Keratinocyte (primary cell): ENCODE measurements around the gene GALNT9. TPM values are rescaled to one million over a fixed set of nuclear protein-coding genes. Genes with fewer than 3 reads are reported as not detected.

Source experiments
- DNase-seq: peaks from one replicate; pipeline ENCODE4 v3.0.0-alpha.2; 2011; ENCODE audit warnings: low read depth, missing footprints, low spot score
- FAIRE-seq: peaks from 2 replicates; lab custom pipeline; 2011; peaks lifted over from hg19 to GRCh38; lab: Jason Lieb, UNC
- H2AFZ ChIP-seq: 2 replicates; pipeline ENCODE4 v1.6.0; 2012; ENCODE audit warnings: low read length, control low read depth, inconsistent platforms; ENCODE audit not compliant: control insufficient read depth
- H3K27ac ChIP-seq: 2 replicates; pipeline ENCODE4 v1.5.1; 2011; ENCODE audit warnings: low read length; ENCODE audit not compliant: control insufficient read depth, insufficient read depth
- H3K27me3 ChIP-seq: 3 replicates; pipeline ENCODE4 v1.6.0; 2011; ENCODE audit warnings: low read length; ENCODE audit not compliant: control insufficient read depth, insufficient read depth; ENCODE audit errors: extremely low read depth
- H3K36me3 ChIP-seq, 2 experiments: 2 replicates in 1 of 2; 3 replicates in 1 of 2; pipeline ENCODE4 v1.5.1; 2011; ENCODE audit warnings: low read length in 2 of 2, mild to moderate bottlenecking in 1 of 2; ENCODE audit not compliant: control insufficient read depth in 2 of 2, insufficient read depth in 2 of 2; ENCODE audit errors: extremely low read depth in 1 of 2
- H3K4me1 ChIP-seq: 3 replicates; pipeline ENCODE4 v1.5.1; 2011; ENCODE audit warnings: low read length; ENCODE audit not compliant: control insufficient read depth, insufficient read depth; ENCODE audit errors: extremely low read depth
- H3K4me2 ChIP-seq: 3 replicates; pipeline ENCODE4 v1.6.0; 2011; ENCODE audit warnings: low read depth, low read length; ENCODE audit not compliant: control insufficient read depth, insufficient read depth; ENCODE audit errors: extremely low read depth
- H3K4me3 ChIP-seq, 3 experiments: fragments of 200-600 bp in 1 of 3; sonication (generic) in 1 of 3; 2 replicates in 2 of 3; 3 replicates in 1 of 3; pipeline ENCODE4 v1.5.1; 2011 to 2016; ENCODE audit warnings: low read length in 3 of 3, mild to moderate bottlenecking in 3 of 3, control low read depth in 2 of 3, inconsistent platforms in 1 of 3, low read depth in 1 of 3, mixed read lengths in 1 of 3, mixed run types in 1 of 3, moderate library complexity in 1 of 3; ENCODE audit not compliant: control insufficient read depth in 2 of 3, insufficient read depth in 2 of 3; ENCODE audit errors: extremely low read depth in 1 of 3
- H3K79me2 ChIP-seq: 2 replicates; pipeline ENCODE4 v1.6.0; 2012; ENCODE audit warnings: low read length; ENCODE audit not compliant: control insufficient read depth, insufficient read depth
- H3K9ac ChIP-seq: 3 replicates; pipeline ENCODE4 v1.6.0; 2011; ENCODE audit warnings: low read length; ENCODE audit not compliant: control insufficient read depth, insufficient read depth; ENCODE audit errors: extremely low read depth
- H3K9me1 ChIP-seq: 3 replicates; pipeline ENCODE4 v1.6.0; 2011; ENCODE audit warnings: low read length; ENCODE audit not compliant: control insufficient read depth, insufficient read depth; ENCODE audit errors: extremely low read depth
- H3K9me3 ChIP-seq: 2 replicates; pipeline ENCODE4 v1.5.1; 2012; ENCODE audit warnings: low read depth, low read length; ENCODE audit not compliant: control insufficient read depth
- H4K20me1 ChIP-seq: 3 replicates; pipeline ENCODE4 v1.6.0; 2011; ENCODE audit warnings: low read length; ENCODE audit not compliant: control insufficient read depth, insufficient read depth; ENCODE audit errors: extremely low read depth
- CTCF ChIP-seq, 3 experiments: IDR thresholded peaks in 1 of 3; conservative IDR thresholded peaks in 1 of 3; optimal IDR thresholded peaks in 1 of 3; 2 replicates in 2 of 3; 3 replicates in 1 of 3; pipeline versions ENCODE3 to v1.5.1; 2011; ENCODE audit warnings: low read length in 3 of 3, mild to moderate bottlenecking in 3 of 3, moderate library complexity in 2 of 3, control low read depth in 1 of 3, inconsistent platforms in 1 of 3; ENCODE audit not compliant: insufficient read depth in 2 of 3; ENCODE audit errors: extremely low read depth in 1 of 3
- EZH2 ChIP-seq: IDR thresholded peaks from one replicate; pipeline ENCODE4 v1.6.1; 2012; ENCODE audit warnings: inconsistent platforms, mild to moderate bottlenecking, low read length, moderate library complexity
- dilution Hi-C: fragments of 300-500 bp; cut with MboI; formaldehyde crosslinking; loops from one replicate; pipeline ENCODE4 v1.7.0; 2020; ENCODE audit warnings: low sequenced_read_pairs; ENCODE audit not compliant: extremely low pct_ligation_motif_present
- polyA plus RNA-seq, 5 experiments: library from polyadenylated mRNA; depleted of rRNA in 3 of 5; stranded (reverse) in 3 of 5; stranded (forward) in 1 of 5; unstranded in 1 of 5; fragments of >200 nt; gene quantifications; 1 replicate in 1 of 5; 2 replicates in 3 of 5; 3 replicates in 1 of 5; pipeline versions ENCODE4 v1.2.1 to v1.2.3, GENCODE V29; 2011 to 2012; ENCODE audit warnings: missing spikeins in 2 of 5, low read depth in 1 of 5, low replicate concordance in 1 of 5

Gene GALNT9
- polyA plus RNA-seq, 1 donor (not counting 4 experiments of a cell fraction or from before 2014, with no cell fraction given), result not detected

- no peak for DNase-seq
- Histone ChIP-seq H4K20me1 (no peaks in the 10 kb centered on the region), H3K4me2 (no peak overlapping the region), H3K9me1 (no peaks in the 10 kb centered on the region), H3K9ac (no peak overlapping the region), H3K4me1 (peaks cover 3% of the 10 kb centered on the region), H3K27me3 (peaks cover 8% of the 10 kb centered on the region), H3K27ac (no peak overlapping the region), H3K36me3 (no peaks in the 10 kb centered on the region), H3K4me3 (no peak overlapping the region), H2AFZ (no peak overlapping the region), H3K9me3 (no peaks in the 10 kb centered on the region), H3K79me2 (no peaks in the 10 kb centered on the region)
- TF ChIP-seq EZH2 (no peak), CTCF (optimal IDR thresholded peaks at IDR 0.05 in 1 of 3, IDR thresholded peaks at IDR 0.05 in 1 of 3, conservative IDR thresholded peaks at IDR 0.05 in 1 of 3; ENCODE audit: extremely low read depth in 1 of 3, insufficient read depth in 2 of 3, low read length in 3 of 3) (no peak)
- no peak for FAIRE-seq
- dilution Hi-C loops, result no loop called here
Measured at GRCh38 chr12:132186208-132186856, 143.1 kb downstream of the GALNT9 start.

- H2AFZ ChIP-seq, result no peak overlapping the region
- no peaks in the 10 kb centered on the region for H3K36me3 ChIP-seq
- no peaks in the 10 kb centered on the region for H3K79me2 ChIP-seq
- no peak overlapping the region for H3K27ac ChIP-seq
- peaks cover 3% of the 10 kb centered on the region for H3K4me1 ChIP-seq
- dilution Hi-C loops, result no loop called here
- FAIRE-seq, result no peak
- no peak overlapping the region for H3K4me2 ChIP-seq
- H3K9ac ChIP-seq, result no peak overlapping the region
- no peak for TF ChIP-seq CTCF (optimal IDR thresholded peaks at IDR 0.05 in 1 of 3, IDR thresholded peaks at IDR 0.05 in 1 of 3, conservative IDR thresholded peaks at IDR 0.05 in 1 of 3; ENCODE audit: extremely low read depth in 1 of 3, insufficient read depth in 2 of 3, low read length in 3 of 3)
- no peak for TF ChIP-seq EZH2
- no peaks in the 10 kb centered on the region for H3K9me1 ChIP-seq
- DNase-seq, result no peak
- H3K27me3 ChIP-seq, result peaks cover 8% of the 10 kb centered on the region
- no peaks in the 10 kb centered on the region for H4K20me1 ChIP-seq
- no peaks in the 10 kb centered on the region for H3K9me3 ChIP-seq
- no peak overlapping the region for H3K4me3 ChIP-seq
Measured at GRCh38 chr12:132185705-132186104, 143.7 kb downstream of the GALNT9 start.
